22Rv1 (cell line): ENCODE measurements around the gene CTNNBIP1.

ENCODE experiments used
- H3K27ac ChIP-seq: fragments of 450-650 bp; 2 replicates; pipeline ENCODE4 v1.5.1; 2017
- ZFX ChIP-seq: fragments of 450-650 bp; IDR thresholded peaks from 2 replicates; pipeline ENCODE4 v1.6.1; 2017; ENCODE audit warnings: antibody characterized with exemption, borderline replicate concordance
- TF ChIP-seq, protein P1 (sequence below): fragments of 450-650 bp; IDR thresholded peaks from 2 replicates; pipeline ENCODE4 v1.5.1; 2017; ENCODE audit warnings: mild to moderate bottlenecking

The CTNNBIP1 gene

GRCh38 chr1:9861360-9861759 is 48.7 kb downstream of the CTNNBIP1 start:
- TF ChIP-seq, protein P1, sequence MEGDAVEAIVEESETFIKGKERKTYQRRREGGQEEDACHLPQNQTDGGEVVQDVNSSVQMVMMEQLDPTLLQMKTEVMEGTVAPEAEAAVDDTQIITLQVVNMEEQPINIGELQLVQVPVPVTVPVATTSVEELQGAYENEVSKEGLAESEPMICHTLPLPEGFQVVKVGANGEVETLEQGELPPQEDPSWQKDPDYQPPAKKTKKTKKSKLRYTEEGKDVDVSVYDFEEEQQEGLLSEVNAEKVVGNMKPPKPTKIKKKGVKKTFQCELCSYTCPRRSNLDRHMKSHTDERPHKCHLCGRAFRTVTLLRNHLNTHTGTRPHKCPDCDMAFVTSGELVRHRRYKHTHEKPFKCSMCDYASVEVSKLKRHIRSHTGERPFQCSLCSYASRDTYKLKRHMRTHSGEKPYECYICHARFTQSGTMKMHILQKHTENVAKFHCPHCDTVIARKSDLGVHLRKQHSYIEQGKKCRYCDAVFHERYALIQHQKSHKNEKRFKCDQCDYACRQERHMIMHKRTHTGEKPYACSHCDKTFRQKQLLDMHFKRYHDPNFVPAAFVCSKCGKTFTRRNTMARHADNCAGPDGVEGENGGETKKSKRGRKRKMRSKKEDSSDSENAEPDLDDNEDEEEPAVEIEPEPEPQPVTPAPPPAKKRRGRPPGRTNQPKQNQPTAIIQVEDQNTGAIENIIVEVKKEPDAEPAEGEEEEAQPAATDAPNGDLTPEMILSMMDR, result no peak
- no peak for TF ChIP-seq ZFX
- no peak overlapping the region for H3K27ac ChIP-seq

DNA sequence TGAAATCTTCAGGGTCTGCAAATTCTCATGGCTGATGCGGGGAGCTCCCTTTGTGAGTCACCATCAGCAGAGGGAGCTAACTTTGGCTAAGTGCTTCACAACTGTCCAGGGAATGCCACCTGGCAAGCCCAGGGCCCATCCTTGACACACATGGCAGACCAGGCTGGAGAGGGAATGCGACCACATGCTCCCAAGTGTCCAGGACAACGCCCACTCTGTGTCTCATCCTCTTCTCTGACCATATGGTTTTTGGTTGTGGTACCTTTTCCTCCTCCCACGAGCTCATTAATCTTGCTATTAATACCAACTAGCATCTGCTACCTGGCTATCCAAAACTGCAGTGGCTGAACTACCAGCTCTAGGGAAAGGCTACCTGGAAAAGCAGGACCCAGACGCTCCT is 49.2 kb downstream of the CTNNBIP1 start:
- no peak for TF ChIP-seq ZFX
- TF ChIP-seq, protein P1, result no peak
- H3K27ac ChIP-seq, result no peak overlapping the region

GRCh38 chr1:9859281-9860014 is 50.6 kb downstream of the CTNNBIP1 start:
- TF ChIP-seq, protein P1, result no peak
- no peak for TF ChIP-seq ZFX
- no peak overlapping the region for H3K27ac ChIP-seq

DNA sequence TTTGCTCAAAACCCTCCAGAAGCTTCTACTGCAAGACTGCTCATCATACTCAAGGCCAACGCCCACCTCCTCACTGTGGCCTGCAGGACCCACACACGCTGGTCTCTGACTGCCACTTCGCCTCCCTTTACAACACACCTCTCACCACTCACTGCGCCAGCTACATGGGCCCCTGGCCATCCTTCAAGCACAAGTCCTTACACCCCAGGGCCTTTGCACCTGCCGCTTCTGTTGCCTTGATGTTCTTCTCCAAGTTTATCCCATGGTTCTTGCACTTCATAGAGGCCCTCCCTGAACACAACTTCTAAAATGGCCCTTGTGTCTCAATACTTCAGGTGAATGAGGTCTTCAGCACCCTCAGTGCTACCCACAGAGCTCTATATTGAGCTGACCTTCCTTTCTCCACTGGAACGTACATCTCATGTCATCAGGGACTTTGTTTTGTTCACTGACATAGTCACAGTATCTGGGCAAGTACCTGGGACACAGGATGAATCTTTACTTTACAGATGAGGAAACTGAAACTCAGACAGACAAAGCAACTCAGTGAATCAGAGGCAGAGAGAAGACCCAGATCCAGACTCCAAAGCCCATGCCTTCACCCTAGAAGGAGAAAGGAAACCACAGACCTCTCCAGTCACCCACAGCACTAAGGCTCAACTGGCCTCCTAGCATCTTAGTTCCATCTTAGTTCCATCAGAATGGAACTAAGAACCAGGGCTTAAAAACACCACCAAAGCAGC is 51.6 kb downstream of the CTNNBIP1 start:
- no peak overlapping the region for H3K27ac ChIP-seq

DNA sequence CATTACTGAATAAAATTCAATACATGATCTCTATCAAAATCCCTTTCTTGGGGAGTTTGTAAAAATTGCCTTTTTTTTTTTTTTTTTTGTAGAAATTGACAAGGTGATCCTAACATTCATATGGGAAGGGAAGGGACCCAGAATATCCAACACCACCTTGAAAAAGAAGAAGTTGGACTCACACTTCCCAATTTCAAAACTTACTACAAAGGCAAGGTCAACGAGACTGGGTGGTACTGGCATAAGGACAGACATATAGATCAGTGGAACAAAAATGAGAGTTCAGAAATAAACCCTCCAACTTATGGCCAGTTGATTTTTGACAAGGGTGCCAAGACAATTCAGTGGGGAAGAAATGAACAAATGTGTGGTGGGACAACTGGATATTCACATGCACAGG is 54.9 kb downstream of the CTNNBIP1 start:
- H3K27ac ChIP-seq, result no peak overlapping the region
- TF ChIP-seq, protein P1, result no peak
- TF ChIP-seq ZFX, result no peak

More for the DNA sequence above, 51.6 kb downstream of the CTNNBIP1 start:
- TF ChIP-seq, protein P1, result no peak
- TF ChIP-seq ZFX, result no peak

DNA sequence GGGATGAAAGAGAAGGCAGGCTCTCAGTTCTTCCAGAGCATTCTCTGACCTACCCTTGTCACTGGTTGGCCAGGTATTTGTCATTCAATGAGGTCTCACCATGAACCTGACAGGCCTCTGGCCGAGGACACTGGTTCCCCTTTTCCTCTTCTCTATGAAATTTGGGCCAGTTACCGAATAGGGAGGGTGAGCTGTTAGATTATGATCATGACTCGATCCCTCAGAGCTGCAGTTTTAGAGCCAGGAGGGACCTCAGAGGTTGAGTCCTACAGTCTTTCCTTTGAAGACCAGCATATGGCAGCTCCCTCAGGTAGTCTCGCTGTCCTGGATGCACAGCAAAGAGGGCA is 56.8 kb downstream of the CTNNBIP1 start:
- H3K27ac ChIP-seq, result no peak overlapping the region
- TF ChIP-seq ZFX, result no peak
- TF ChIP-seq, protein P1, result no peak

GRCh38 chr1:9852410-9853248 is 57.4 kb downstream of the CTNNBIP1 start:
- no peak overlapping the region for H3K27ac ChIP-seq
- TF ChIP-seq, protein P1, result no peak
